Nephron (organoid): ENCODE data around the gene SLC26A6.

Experiments
- H3K27ac Mint-ChIP-seq, 3 experiments: 2 replicates each; pipeline ENCODE4 v1.8.0; 2020; ENCODE audit warnings: mixed read lengths in 3 of 3, mild to moderate bottlenecking in 2 of 3, moderate library complexity in 1 of 3
- H3K27me3 Mint-ChIP-seq: 2 replicates; pipeline ENCODE4 v1.8.0; 2021; ENCODE audit warnings: low read depth, mild to moderate bottlenecking, moderate library complexity, mixed read lengths
- H3K36me3 Mint-ChIP-seq: 2 replicates; pipeline ENCODE4 v1.8.0; 2020; ENCODE audit warnings: low read depth, mixed read lengths
- H3K4me1 Mint-ChIP-seq: 2 replicates; pipeline ENCODE4 v1.8.0; 2020; ENCODE audit warnings: mixed read lengths
- H3K4me3 Mint-ChIP-seq, 3 experiments: 2 replicates each; pipeline ENCODE4 v1.8.0; 2020; ENCODE audit warnings: mild to moderate bottlenecking in 3 of 3, mixed read lengths in 3 of 3, moderate library complexity in 2 of 3
- H3K9me3 Mint-ChIP-seq: 2 replicates; pipeline ENCODE4 v1.8.0; 2020; ENCODE audit warnings: mixed read lengths
- TF ChIP-seq, protein P1 (sequence below), 3 experiments: fragments of 200-600 bp; sonication (generic); IDR thresholded peaks; one replicate each; pipeline ENCODE4 v1.5.0; 2021; ENCODE audit warnings: antibody characterized with exemption in 3 of 3; ENCODE audit not compliant: unreplicated experiment in 3 of 3

The SLC26A6 gene

DNA sequence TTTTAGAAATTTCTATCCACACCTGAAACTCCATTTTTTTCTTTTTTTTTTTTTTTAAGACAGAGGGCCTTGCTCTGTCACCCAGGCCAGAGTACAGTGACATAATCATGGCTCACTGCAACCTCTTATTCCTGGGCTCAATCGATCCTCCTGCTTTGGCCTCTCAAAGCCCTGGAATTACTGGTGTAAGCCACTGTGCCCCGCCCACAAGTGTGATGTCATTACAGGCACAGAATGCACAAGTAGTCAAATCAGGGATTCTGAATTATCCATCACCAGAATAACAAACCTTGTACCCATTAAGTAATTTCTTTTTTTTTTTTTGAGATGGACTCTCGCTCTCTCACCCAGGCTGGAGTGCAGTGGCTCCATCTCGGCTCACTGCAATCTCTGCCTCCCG is 27.7 kb downstream of the SLC26A6 start:
- TF ChIP-seq, protein P1, sequence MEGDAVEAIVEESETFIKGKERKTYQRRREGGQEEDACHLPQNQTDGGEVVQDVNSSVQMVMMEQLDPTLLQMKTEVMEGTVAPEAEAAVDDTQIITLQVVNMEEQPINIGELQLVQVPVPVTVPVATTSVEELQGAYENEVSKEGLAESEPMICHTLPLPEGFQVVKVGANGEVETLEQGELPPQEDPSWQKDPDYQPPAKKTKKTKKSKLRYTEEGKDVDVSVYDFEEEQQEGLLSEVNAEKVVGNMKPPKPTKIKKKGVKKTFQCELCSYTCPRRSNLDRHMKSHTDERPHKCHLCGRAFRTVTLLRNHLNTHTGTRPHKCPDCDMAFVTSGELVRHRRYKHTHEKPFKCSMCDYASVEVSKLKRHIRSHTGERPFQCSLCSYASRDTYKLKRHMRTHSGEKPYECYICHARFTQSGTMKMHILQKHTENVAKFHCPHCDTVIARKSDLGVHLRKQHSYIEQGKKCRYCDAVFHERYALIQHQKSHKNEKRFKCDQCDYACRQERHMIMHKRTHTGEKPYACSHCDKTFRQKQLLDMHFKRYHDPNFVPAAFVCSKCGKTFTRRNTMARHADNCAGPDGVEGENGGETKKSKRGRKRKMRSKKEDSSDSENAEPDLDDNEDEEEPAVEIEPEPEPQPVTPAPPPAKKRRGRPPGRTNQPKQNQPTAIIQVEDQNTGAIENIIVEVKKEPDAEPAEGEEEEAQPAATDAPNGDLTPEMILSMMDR (IDR thresholded peaks at IDR 0.05; ENCODE audit: unreplicated experiment in 3 of 3) = no peak
- H3K9me3 Mint-ChIP-seq = no peaks in the 10 kb centered on the region
- no peak overlapping the region for H3K4me3 Mint-ChIP-seq
- H3K27ac Mint-ChIP-seq = no peak overlapping the region
- peaks cover 49% of the 10 kb centered on the region for H3K36me3 Mint-ChIP-seq
- H3K27me3 Mint-ChIP-seq = peaks cover 4% of the 10 kb centered on the region
- H3K4me1 Mint-ChIP-seq = peaks cover 16% of the 10 kb centered on the region

DNA sequence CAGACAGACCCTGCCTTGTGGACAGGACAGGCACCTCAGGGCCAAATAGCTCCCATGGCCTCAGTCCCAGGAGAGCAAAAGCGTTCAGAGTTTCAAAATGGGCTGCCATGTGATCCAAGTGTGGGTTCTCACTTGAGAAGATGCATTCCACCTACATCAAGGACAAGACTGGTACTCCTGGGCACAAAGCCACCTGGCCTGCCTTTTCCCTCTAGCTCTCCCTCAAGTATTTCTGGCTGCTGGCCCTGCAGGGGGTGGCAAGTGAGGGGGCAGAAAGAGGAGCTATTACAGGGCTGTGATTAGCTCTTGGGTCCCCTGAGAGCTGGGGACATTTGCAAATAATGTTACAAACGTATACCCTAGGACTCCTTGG is 33.7 kb downstream of the SLC26A6 start:
- Mint-ChIP-seq H3K27ac (no peak overlapping the region), H3K9me3 (no peaks in the 10 kb centered on the region), H3K36me3 (peaks cover 69% of the 10 kb centered on the region), H3K4me3 (no peak overlapping the region), H3K27me3 (no peaks in the 10 kb centered on the region), H3K4me1 (peaks cover 23% of the 10 kb centered on the region)
- TF ChIP-seq, protein P1 (IDR thresholded peaks at IDR 0.05; ENCODE audit: unreplicated experiment in 3 of 3) = no peak

DNA sequence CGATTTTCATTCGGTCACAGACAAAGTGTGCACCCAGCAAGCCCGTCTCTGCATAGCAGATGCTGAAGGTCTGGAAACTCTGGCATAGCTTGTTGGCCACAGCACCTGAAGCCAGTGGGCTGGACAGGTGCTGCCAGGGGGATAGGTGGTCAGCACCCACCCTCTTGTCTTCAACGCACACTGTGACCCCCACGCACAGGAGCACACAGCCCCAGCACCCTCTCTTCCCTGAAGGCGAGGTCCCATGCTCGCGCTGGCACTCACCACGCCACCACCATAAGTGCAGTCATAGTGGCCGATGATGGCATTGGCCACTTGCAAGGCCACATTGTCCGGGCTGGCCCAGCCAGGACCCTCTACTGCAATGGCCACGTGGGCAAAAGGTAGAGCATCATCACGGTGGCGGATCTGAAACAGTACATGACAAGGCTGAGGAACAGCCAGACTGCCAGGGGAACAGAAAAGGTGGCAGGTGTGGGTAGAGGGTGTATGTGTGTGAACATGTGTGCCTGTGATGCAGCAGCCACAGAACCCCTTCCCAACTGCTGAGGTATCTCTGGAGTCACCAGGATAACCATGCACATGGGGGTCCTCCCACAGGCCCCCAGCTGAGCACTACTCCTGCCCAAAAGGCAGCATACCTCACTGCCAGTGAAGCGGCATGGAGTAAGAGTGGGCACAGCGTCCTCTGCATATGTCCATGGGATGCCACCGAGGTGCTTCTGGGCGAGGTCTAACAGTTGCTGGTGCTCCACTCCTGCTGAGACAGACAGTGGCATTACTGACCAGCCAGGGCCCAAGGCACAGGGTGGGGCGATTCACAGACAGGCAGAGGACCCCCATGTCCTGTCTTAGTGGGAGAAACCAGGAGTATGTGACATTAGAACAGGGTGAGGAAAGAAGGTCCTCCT is 34.3 kb downstream of the SLC26A6 start:
- no peak overlapping the region for H3K4me3 Mint-ChIP-seq
- no peaks in the 10 kb centered on the region for H3K9me3 Mint-ChIP-seq
- H3K27ac Mint-ChIP-seq = no peak overlapping the region
- no peaks in the 10 kb centered on the region for H3K27me3 Mint-ChIP-seq
- H3K4me1 Mint-ChIP-seq = peaks cover 28% of the 10 kb centered on the region
- TF ChIP-seq, protein P1 (IDR thresholded peaks at IDR 0.05; ENCODE audit: unreplicated experiment in 3 of 3) = no peak
- H3K36me3 Mint-ChIP-seq = peaks cover 65% of the 10 kb centered on the region

DNA sequence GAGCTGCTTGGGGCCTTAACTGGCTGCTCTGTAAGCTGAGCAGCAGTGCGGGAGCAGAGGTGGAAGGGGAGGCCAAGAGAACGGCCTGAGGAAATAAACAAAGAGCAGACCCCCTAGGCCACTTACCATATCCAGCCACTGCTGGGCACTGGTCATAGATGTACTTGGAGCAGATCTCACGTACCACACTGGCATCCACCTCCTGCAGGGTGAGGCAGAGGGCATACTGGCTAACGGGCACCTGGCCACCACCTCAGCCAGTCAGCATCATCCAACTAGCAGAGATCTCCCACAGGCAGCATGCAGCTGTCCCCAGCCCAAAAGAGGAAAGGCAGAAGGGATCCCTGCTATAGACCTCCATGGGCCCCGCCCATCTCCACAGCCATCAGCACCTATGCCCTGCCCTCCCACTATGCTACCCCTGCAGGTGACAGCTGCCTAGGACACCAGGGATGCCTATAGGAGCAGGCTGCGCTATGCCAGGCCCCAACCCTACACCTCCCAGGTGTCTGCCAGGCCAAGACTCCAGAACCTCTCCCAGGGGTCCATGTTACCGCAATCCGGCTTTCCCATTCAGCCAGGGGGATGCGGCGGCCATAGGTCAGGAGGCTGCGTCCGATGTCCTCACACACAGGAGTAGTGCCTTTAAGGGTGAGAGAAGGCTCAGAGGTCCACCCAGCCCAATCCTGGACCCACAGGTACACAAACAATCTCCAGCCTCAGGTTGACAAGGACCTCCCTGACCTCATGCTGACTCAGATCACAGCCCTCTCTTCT is 35.6 kb downstream of the SLC26A6 start:
- peaks cover 31% of the 10 kb centered on the region for H3K4me1 Mint-ChIP-seq
- H3K9me3 Mint-ChIP-seq = no peaks in the 10 kb centered on the region
- no peaks in the 10 kb centered on the region for H3K27me3 Mint-ChIP-seq
- TF ChIP-seq, protein P1 (IDR thresholded peaks at IDR 0.05; ENCODE audit: unreplicated experiment in 3 of 3) = no peak
- H3K4me3 Mint-ChIP-seq = no peak overlapping the region
- peaks cover 53% of the 10 kb centered on the region for H3K36me3 Mint-ChIP-seq
- peak overlapping the region in 1 of 3 experiments; percentile 78 for H3K27ac Mint-ChIP-seq

DNA sequence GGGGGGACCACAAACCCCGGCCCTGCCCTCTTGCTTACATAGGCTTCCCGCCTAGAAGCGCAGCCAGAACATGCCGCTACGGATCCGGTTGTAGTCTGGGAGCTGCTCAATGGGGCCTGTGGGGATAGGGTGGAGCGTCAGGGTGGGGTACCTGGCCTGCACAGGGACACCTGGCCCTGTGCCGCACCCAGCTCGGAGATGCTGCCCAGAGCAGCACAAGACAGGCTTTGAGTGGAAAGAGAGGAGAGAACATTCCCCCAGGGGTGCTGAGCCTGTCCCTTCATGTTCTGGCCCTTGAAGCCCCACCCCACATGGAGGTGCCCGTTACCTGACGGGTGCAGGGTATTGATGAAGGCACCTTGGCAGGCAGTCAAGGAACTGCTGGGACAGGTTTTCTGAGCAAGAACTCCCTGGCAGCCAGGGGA is 36.2 kb downstream of the SLC26A6 start:
- H3K27ac Mint-ChIP-seq = peak overlapping the region; percentile 75 to 85 (median 78)
- no peaks in the 10 kb centered on the region for H3K27me3 Mint-ChIP-seq
- no peaks in the 10 kb centered on the region for H3K9me3 Mint-ChIP-seq
- peaks cover 31% of the 10 kb centered on the region for H3K4me1 Mint-ChIP-seq
- TF ChIP-seq, protein P1 (IDR thresholded peaks at IDR 0.05; ENCODE audit: unreplicated experiment in 3 of 3) = no peak
- peaks cover 46% of the 10 kb centered on the region for H3K36me3 Mint-ChIP-seq
- no peak overlapping the region for H3K4me3 Mint-ChIP-seq
